H1 (cell line): ENCODE results near the gene ZSWIM4. TPM values are rescaled to one million over a fixed set of nuclear protein-coding genes. Genes with fewer than 3 reads are reported as not detected.

ENCODE experiments used
- BRCA1 ChIP-seq: IDR thresholded peaks from 2 replicates; pipeline ENCODE4 v1.6.1; 2012; ENCODE audit warnings: low read depth, low read length, improper control_type of control experiment
- CBX5 ChIP-seq: fragments of 300-800, 300-1000 bp; sonication (generic); IDR thresholded peaks from 2 replicates; pipeline ENCODE4 v1.7.1; 2016; ENCODE audit warnings: antibody characterized with exemption, low read length, low read depth
- CBX8 ChIP-seq: fragments of 300-800, 300-1000 bp; sonication (generic); IDR thresholded peaks from 2 replicates; pipeline ENCODE4 v1.7.1; 2016; ENCODE audit warnings: low read depth, low read length, borderline replicate concordance
- CHD2 ChIP-seq: IDR thresholded peaks from 2 replicates; pipeline ENCODE4 v1.6.1; 2012; ENCODE audit warnings: low read length, improper control_type of control experiment
- EGR1 ChIP-seq: IDR thresholded peaks from 2 replicates; pipeline ENCODE4 v1.6.1; 2011; ENCODE audit warnings: low read depth, low read length, borderline replicate concordance
- FOSL1 ChIP-seq: IDR thresholded peaks from 2 replicates; pipeline ENCODE4 v1.6.1; 2011; ENCODE audit warnings: mild to moderate bottlenecking, low read depth, low read length, moderate library complexity; ENCODE audit not compliant: insufficient read depth
- GABPA ChIP-seq: IDR thresholded peaks from 2 replicates; pipeline ENCODE4 v1.6.1; 2011; ENCODE audit warnings: mild to moderate bottlenecking, low read length, moderate library complexity, borderline replicate concordance; ENCODE audit not compliant: insufficient read depth
- POU5F1 ChIP-seq: IDR thresholded peaks from 2 replicates; pipeline ENCODE4 v1.6.1; 2011; ENCODE audit warnings: low read depth, mild to moderate bottlenecking, low read length, moderate library complexity
- SP1 ChIP-seq: IDR thresholded peaks from 2 replicates; pipeline ENCODE4 v1.6.1; 2011; ENCODE audit warnings: low read depth, low read length
- TEAD4 ChIP-seq: IDR thresholded peaks from 2 replicates; pipeline ENCODE4 v1.6.1; 2012; ENCODE audit warnings: low read depth, low read length, inconsistent platforms, mixed read lengths
- polyA plus RNA-seq, 7 experiments: library from polyadenylated mRNA; depleted of rRNA in 3 of 7; stranded (reverse) in 5 of 7; unstranded in 2 of 7; fragments of >200 nt in 5 of 7; fragments of 200-250 nt in 2 of 7; gene quantifications; 1 replicate in 5 of 7; 2 replicates in 1 of 7; 4 replicates in 1 of 7; pipeline versions ENCODE4 v1.2.1 to v1.2.3, GENCODE V29; 2011 to 2013; ENCODE audit warnings: missing spikeins in 2 of 7, mixed read lengths in 2 of 7
- total RNA-seq: library from RNA; stranded (reverse); fragmentation: NEBNext Ultra II Directional; extraction: Animal tissue kit (Norgen Biotek cat#: 25700); gene quantifications from 2 replicates; pipeline ENCODE4 v1.2.1, GENCODE V29; 2021
- TF ChIP-seq, protein P1 (sequence below): fragments of 300-600 bp; sonication (generic); IDR thresholded peaks from 2 replicates; pipeline ENCODE4 v1.7.1; 2012; ENCODE audit warnings: low read length, moderate library complexity, mild to moderate bottlenecking, inconsistent platforms; ENCODE audit not compliant: insufficient replicate concordance
- TF ChIP-seq, protein P2 (sequence below): IDR thresholded peaks from 2 replicates; pipeline ENCODE4 v1.6.1; 2012; ENCODE audit warnings: inconsistent platforms

Gene ZSWIM4
- total and polyA plus RNA-seq, 2 of the 8 experiments (the other 6 are each of a cell fraction or from before 2014, with no cell fraction given) = 12.2 to 31.1 TPM

DNA sequence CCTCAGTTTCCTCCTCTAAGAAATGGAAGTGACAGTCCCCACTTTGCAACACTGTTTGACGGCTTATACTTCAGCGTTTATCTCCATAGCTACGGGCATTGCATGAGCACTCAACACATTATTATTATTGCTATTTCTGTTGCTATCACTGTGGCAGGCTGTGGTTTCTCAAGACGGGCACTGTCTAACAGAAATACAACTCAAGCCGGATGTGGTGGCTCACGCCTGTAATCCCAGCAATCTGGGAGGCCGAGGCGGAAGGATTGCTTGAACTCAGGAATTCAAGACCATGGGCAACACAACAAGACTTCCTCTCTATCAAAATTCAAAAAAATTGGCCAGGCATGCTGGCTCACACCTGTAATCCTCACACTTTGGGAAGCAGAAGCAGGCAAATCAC is 4.9 kb upstream of the ZSWIM4 start (continued):
- TF ChIP-seq, protein P1, sequence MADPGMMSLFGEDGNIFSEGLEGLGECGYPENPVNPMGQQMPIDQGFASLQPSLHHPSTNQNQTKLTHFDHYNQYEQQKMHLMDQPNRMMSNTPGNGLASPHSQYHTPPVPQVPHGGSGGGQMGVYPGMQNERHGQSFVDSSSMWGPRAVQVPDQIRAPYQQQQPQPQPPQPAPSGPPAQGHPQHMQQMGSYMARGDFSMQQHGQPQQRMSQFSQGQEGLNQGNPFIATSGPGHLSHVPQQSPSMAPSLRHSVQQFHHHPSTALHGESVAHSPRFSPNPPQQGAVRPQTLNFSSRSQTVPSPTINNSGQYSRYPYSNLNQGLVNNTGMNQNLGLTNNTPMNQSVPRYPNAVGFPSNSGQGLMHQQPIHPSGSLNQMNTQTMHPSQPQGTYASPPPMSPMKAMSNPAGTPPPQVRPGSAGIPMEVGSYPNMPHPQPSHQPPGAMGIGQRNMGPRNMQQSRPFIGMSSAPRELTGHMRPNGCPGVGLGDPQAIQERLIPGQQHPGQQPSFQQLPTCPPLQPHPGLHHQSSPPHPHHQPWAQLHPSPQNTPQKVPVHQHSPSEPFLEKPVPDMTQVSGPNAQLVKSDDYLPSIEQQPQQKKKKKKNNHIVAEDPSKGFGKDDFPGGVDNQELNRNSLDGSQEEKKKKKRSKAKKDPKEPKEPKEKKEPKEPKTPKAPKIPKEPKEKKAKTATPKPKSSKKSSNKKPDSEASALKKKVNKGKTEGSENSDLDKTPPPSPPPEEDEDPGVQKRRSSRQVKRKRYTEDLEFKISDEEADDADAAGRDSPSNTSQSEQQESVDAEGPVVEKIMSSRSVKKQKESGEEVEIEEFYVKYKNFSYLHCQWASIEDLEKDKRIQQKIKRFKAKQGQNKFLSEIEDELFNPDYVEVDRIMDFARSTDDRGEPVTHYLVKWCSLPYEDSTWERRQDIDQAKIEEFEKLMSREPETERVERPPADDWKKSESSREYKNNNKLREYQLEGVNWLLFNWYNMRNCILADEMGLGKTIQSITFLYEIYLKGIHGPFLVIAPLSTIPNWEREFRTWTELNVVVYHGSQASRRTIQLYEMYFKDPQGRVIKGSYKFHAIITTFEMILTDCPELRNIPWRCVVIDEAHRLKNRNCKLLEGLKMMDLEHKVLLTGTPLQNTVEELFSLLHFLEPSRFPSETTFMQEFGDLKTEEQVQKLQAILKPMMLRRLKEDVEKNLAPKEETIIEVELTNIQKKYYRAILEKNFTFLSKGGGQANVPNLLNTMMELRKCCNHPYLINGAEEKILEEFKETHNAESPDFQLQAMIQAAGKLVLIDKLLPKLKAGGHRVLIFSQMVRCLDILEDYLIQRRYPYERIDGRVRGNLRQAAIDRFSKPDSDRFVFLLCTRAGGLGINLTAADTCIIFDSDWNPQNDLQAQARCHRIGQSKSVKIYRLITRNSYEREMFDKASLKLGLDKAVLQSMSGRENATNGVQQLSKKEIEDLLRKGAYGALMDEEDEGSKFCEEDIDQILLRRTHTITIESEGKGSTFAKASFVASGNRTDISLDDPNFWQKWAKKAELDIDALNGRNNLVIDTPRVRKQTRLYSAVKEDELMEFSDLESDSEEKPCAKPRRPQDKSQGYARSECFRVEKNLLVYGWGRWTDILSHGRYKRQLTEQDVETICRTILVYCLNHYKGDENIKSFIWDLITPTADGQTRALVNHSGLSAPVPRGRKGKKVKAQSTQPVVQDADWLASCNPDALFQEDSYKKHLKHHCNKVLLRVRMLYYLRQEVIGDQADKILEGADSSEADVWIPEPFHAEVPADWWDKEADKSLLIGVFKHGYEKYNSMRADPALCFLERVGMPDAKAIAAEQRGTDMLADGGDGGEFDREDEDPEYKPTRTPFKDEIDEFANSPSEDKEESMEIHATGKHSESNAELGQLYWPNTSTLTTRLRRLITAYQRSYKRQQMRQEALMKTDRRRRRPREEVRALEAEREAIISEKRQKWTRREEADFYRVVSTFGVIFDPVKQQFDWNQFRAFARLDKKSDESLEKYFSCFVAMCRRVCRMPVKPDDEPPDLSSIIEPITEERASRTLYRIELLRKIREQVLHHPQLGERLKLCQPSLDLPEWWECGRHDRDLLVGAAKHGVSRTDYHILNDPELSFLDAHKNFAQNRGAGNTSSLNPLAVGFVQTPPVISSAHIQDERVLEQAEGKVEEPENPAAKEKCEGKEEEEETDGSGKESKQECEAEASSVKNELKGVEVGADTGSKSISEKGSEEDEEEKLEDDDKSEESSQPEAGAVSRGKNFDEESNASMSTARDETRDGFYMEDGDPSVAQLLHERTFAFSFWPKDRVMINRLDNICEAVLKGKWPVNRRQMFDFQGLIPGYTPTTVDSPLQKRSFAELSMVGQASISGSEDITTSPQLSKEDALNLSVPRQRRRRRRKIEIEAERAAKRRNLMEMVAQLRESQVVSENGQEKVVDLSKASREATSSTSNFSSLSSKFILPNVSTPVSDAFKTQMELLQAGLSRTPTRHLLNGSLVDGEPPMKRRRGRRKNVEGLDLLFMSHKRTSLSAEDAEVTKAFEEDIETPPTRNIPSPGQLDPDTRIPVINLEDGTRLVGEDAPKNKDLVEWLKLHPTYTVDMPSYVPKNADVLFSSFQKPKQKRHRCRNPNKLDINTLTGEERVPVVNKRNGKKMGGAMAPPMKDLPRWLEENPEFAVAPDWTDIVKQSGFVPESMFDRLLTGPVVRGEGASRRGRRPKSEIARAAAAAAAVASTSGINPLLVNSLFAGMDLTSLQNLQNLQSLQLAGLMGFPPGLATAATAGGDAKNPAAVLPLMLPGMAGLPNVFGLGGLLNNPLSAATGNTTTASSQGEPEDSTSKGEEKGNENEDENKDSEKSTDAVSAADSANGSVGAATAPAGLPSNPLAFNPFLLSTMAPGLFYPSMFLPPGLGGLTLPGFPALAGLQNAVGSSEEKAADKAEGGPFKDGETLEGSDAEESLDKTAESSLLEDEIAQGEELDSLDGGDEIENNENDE = no peak
- TF ChIP-seq, protein P2, sequence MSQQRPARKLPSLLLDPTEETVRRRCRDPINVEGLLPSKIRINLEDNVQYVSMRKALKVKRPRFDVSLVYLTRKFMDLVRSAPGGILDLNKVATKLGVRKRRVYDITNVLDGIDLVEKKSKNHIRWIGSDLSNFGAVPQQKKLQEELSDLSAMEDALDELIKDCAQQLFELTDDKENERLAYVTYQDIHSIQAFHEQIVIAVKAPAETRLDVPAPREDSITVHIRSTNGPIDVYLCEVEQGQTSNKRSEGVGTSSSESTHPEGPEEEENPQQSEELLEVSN = no peak
- no peak for TF ChIP-seq EGR1
- TF ChIP-seq BRCA1 = no peak
- no peak for TF ChIP-seq SP1
- no peak for TF ChIP-seq TEAD4
- no peak for TF ChIP-seq FOSL1
- no peak for TF ChIP-seq CHD2
- no peak for TF ChIP-seq POU5F1
- TF ChIP-seq GABPA = no peak
- TF ChIP-seq CBX5 = no peak
- no peak for TF ChIP-seq CBX8
